Neural crest cell (in vitro differentiated cells): ENCODE measurements around the gene NKAIN2. TPM values are rescaled to one million over a fixed set of nuclear protein-coding genes. Genes with fewer than 3 reads are reported as not detected.

Experiments used
- DNase-seq: peaks from one replicate; pipeline ENCODE4 v3.0.0; 2021; ENCODE audit warnings: low read depth, mixed read lengths, low spot score
- H3K27ac Mint-ChIP-seq: one replicate; pipeline ENCODE4 v1.8.0; 2021; ENCODE audit warnings: mild to moderate bottlenecking, mixed read lengths; ENCODE audit not compliant: unreplicated experiment
- H3K27me3 Mint-ChIP-seq: 2 replicates; pipeline ENCODE4 v1.8.0; 2021; ENCODE audit warnings: low read depth, mild to moderate bottlenecking, mixed read lengths
- H3K36me3 Mint-ChIP-seq: 2 replicates; pipeline ENCODE4 v1.8.0; 2021; ENCODE audit warnings: low read depth, mild to moderate bottlenecking, mixed read lengths
- H3K4me1 Mint-ChIP-seq: 2 replicates; pipeline ENCODE4 v1.8.0; 2021; ENCODE audit warnings: mixed read lengths
- H3K4me3 Mint-ChIP-seq: one replicate; pipeline ENCODE4 v1.8.0; 2021; ENCODE audit warnings: mild to moderate bottlenecking, mixed read lengths
- H3K9me3 Mint-ChIP-seq: 2 replicates; pipeline ENCODE4 v1.8.0; 2021; ENCODE audit warnings: mixed read lengths
- total RNA-seq: library from RNA; stranded (reverse); gene quantifications from 2 replicates; pipeline ENCODE4 v1.2.1, GENCODE V29; 2021
- TF ChIP-seq, protein P1 (sequence below): fragments of 200-600 bp; sonication (generic); conservative IDR thresholded peaks from 2 replicates; pipeline ENCODE4 v1.5.0; 2021; ENCODE audit warnings: antibody characterized with exemption, mild to moderate bottlenecking

Gene NKAIN2
- total RNA-seq, 1 donor from 2014 or later, result 1.1 TPM

DNA sequence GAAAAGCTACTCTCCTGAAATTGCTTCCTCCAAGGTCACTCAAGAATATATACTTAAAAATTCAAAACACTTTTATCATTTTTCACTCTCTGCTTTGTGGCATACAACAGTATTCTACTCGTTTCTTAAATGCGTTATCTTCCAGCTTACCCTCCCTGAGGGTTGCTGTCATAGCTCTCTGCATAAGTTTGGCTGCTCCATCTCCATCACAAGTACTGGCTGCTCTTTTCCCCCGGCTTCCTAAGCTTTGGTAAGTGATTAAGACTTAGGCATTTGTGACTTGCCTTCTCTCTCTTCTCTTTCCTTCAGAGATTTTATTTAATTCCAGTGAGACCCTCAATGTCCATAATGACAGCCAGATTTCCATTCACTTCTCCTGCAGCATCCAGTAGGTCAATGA lies 128.3 kb downstream of the NKAIN2 start:
- no peak for DNase-seq
- Mint-ChIP-seq H3K27ac (no peak overlapping the region), H3K4me3 (no peak overlapping the region), H3K27me3 (no peaks in the 10 kb centered on the region), H3K4me1 (peaks cover 5% of the 10 kb centered on the region), H3K9me3 (peaks cover 3% of the 10 kb centered on the region), H3K36me3 (no peaks in the 10 kb centered on the region)
- TF ChIP-seq, protein P1, sequence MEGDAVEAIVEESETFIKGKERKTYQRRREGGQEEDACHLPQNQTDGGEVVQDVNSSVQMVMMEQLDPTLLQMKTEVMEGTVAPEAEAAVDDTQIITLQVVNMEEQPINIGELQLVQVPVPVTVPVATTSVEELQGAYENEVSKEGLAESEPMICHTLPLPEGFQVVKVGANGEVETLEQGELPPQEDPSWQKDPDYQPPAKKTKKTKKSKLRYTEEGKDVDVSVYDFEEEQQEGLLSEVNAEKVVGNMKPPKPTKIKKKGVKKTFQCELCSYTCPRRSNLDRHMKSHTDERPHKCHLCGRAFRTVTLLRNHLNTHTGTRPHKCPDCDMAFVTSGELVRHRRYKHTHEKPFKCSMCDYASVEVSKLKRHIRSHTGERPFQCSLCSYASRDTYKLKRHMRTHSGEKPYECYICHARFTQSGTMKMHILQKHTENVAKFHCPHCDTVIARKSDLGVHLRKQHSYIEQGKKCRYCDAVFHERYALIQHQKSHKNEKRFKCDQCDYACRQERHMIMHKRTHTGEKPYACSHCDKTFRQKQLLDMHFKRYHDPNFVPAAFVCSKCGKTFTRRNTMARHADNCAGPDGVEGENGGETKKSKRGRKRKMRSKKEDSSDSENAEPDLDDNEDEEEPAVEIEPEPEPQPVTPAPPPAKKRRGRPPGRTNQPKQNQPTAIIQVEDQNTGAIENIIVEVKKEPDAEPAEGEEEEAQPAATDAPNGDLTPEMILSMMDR, result no peak

DNA sequence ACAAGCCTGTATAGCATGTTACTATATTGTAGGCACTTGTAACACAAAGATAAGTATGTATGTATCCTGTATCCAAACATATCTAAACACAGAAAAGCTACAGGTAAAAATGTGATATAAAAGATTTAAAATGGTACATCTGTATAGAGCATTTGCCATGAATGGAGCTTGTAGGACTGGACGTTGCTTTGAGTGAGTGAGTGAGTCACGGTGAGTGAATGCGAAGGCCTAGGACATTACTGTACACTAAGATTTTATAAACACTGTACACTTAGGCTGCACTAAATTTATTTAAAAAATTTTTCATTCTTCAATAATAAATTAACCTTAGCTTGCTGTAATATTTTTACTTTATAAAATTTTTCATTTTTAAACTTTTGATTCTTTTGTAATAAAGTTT lies 136.9 kb downstream of the NKAIN2 start:
- no peak overlapping the region for H3K4me3 Mint-ChIP-seq
- H3K9me3 Mint-ChIP-seq, result no peaks in the 10 kb centered on the region
- H3K27ac Mint-ChIP-seq, result no peak overlapping the region
- no peak for DNase-seq
- H3K36me3 Mint-ChIP-seq, result no peaks in the 10 kb centered on the region
- peaks cover 2% of the 10 kb centered on the region for H3K27me3 Mint-ChIP-seq
- TF ChIP-seq, protein P1, result no peak
- H3K4me1 Mint-ChIP-seq, result peaks cover 9% of the 10 kb centered on the region

DNA sequence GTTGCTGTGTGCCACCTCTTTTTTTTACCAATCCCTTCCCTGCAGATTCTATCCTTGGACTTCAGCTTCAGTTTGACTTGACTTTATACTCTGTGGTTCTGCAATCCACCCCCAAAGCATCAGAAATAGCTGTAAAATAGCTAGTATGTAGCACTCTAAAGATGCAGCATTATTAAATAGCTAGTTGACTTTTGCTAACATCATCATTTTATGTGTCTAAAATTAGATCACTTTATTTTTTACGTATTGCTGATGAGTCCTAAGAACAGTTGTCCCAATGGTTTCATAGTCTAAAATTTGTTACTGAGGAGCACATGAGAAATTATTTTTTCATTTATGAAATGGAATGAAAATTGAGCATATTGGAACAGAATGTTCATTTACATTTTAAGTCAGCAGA lies 138.2 kb downstream of the NKAIN2 start:
- Mint-ChIP-seq H3K4me3 (no peak overlapping the region), H3K9me3 (no peaks in the 10 kb centered on the region), H3K27me3 (peaks cover 2% of the 10 kb centered on the region), H3K4me1 (peaks cover 5% of the 10 kb centered on the region), H3K27ac (no peak overlapping the region), H3K36me3 (no peaks in the 10 kb centered on the region)
- no peak for DNase-seq
- TF ChIP-seq, protein P1, result no peak

DNA sequence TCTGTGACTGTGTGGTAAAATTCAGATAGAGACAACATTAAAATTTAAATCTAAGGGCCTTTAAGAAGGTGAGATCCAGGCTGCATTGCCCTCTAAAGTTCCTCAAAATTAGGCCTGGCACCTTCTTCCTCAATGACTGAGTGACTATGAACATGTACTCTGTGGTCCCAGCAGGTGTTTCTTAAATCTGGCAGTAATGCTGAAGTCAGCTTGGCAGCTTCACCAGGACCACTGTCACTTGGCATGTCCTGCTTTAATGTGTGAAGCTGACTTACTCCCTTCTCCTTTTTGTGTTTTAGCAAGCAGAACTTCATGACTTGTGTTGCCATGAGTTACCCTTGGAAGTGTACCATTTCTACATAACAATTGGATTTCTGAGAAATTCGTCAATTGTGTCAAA lies 141.7 kb downstream of the NKAIN2 start:
- H3K9me3 Mint-ChIP-seq, result peaks cover 6% of the 10 kb centered on the region
- H3K4me1 Mint-ChIP-seq, result no peaks in the 10 kb centered on the region
- H3K4me3 Mint-ChIP-seq, result no peak overlapping the region
- peaks cover 2% of the 10 kb centered on the region for H3K27me3 Mint-ChIP-seq
- TF ChIP-seq, protein P1, result no peak
- no peak overlapping the region for H3K27ac Mint-ChIP-seq
- H3K36me3 Mint-ChIP-seq, result no peaks in the 10 kb centered on the region
- DNase-seq, result no peak

DNA sequence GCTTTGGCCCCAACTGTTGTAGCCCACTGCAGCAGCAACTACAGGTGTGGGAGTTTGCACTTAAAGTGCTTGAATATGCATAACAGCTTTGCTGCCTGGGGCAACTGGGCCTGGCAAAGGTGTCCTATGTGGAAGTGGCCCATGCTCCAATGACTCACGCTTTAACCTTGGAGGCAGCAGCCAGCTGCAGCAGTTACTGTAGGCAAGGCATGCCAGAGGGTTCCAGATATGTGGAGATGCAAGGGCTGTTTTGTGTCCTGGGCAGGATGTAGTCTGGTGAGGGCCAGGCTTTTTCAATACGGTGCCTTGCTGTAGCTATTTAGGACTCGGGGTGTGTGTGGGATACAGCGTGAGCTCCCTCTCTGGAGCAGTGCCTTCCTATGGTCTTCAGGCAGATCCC lies 150.3 kb downstream of the NKAIN2 start:
- no peaks in the 10 kb centered on the region for H3K27me3 Mint-ChIP-seq
- no peaks in the 10 kb centered on the region for H3K4me1 Mint-ChIP-seq
- no peak overlapping the region for H3K4me3 Mint-ChIP-seq
- DNase-seq, result no peak
- TF ChIP-seq, protein P1, result no peak
- H3K36me3 Mint-ChIP-seq, result no peaks in the 10 kb centered on the region
- no peak overlapping the region for H3K27ac Mint-ChIP-seq
- peaks cover 12% of the 10 kb centered on the region for H3K9me3 Mint-ChIP-seq
